PC-3 (cell line): ENCODE results near the gene TAP2. TPM values are rescaled to one million over a fixed set of nuclear protein-coding genes. Genes with fewer than 3 reads are reported as not detected.

ENCODE experiments used
- ATAC-seq: fragments of 200-7000 bp; cut with Tn5 transposase; 2 replicates; pipeline ENCODE4 v1.9.1; 2020; ENCODE audit warnings: mild to moderate bottlenecking, moderate library complexity
- BruUV-seq: library from RNA; stranded (reverse); fragments of 400-500 nt; replicated peaks from 2 replicates; lab custom pipeline; 2021; lab: Mats Ljungman, UMichigan
- CTCF ChIA-PET: fragments of 300-600 bp; sonication (Branson Sonifier 250); formaldehyde crosslinking; loops from one replicate; lab custom pipeline; 2022; ENCODE audit warnings: antibody characterized with exemption; lab: Charles Lee
- POLR2A ChIA-PET: fragments of 300-600 bp; sonication (Branson Sonifier 250); formaldehyde crosslinking; loops from one replicate; lab custom pipeline; 2022; ENCODE audit warnings: antibody characterized with exemption; ENCODE audit not compliant: unreplicated experiment; lab: Charles Lee
- DNase-seq: peaks from one replicate; pipeline ENCODE4 v3.0.0-alpha.2; 2015
- H2AFZ ChIP-seq: fragments of 300-600 bp; sonication (generic); 2 replicates; pipeline ENCODE4 v1.6.0; 2016; ENCODE audit warnings: antibody characterized with exemption, low read length
- H3F3A ChIP-seq: fragments of 300-600 bp; sonication (generic); one replicate; pipeline ENCODE4 v1.6.0; 2017; ENCODE audit warnings: antibody characterized with exemption, low read length, control low read depth, mild to moderate bottlenecking; ENCODE audit not compliant: unreplicated experiment
- H3K27ac ChIP-seq: fragments of 300-600 bp; sonication (generic); 2 replicates; pipeline ENCODE4 v1.5.1; 2016; ENCODE audit warnings: mild to moderate bottlenecking, low read length
- H3K27me3 ChIP-seq: fragments of 300-600 bp; sonication (generic); 2 replicates; pipeline ENCODE4 v1.6.1; 2016; ENCODE audit warnings: low read length, mixed read lengths
- H3K36me3 ChIP-seq: fragments of 300-600 bp; sonication (generic); 2 replicates; pipeline ENCODE4 v1.6.1; 2016; ENCODE audit warnings: low read depth, mixed run types, low read length, mixed read lengths
- H3K4me1 ChIP-seq: fragments of 300-600 bp; sonication (generic); 2 replicates; pipeline ENCODE4 v1.5.1; 2016; ENCODE audit warnings: low read length; ENCODE audit not compliant: insufficient read depth
- H3K4me2 ChIP-seq: fragments of 300-600 bp; sonication (generic); 2 replicates; pipeline ENCODE4 v1.6.0; 2016; ENCODE audit warnings: low read length
- H3K4me3 ChIP-seq: fragments of 300-600 bp; sonication (generic); 2 replicates; pipeline ENCODE4 v1.5.1; 2016; ENCODE audit warnings: mild to moderate bottlenecking, low read length, mixed read lengths
- H3K79me2 ChIP-seq: fragments of 300-600 bp; sonication (generic); 2 replicates; pipeline ENCODE4 v1.6.1; 2017; ENCODE audit warnings: low read length, mixed read lengths
- H3K9ac ChIP-seq: fragments of 300-600 bp; sonication (generic); 2 replicates; pipeline ENCODE4 v1.6.0; 2016; ENCODE audit warnings: mild to moderate bottlenecking, low read length
- H3K9me2 ChIP-seq: fragments of 300-600 bp; sonication (generic); replicated peaks from 2 replicates; pipeline ENCODE4 v1.6.1; 2016; ENCODE audit warnings: mixed run types, low read length, mixed read lengths
- H3K9me3 ChIP-seq: fragments of 300-600 bp; sonication (generic); 2 replicates; pipeline ENCODE4 v1.6.1; 2016; ENCODE audit warnings: low read length, mixed read lengths
- H4K20me1 ChIP-seq: fragments of 300-600 bp; sonication (generic); 2 replicates; pipeline ENCODE4 v1.6.1; 2016; ENCODE audit warnings: low read length, mixed read lengths
- CTCF ChIP-seq: fragments of 300-600 bp; sonication (generic); conservative IDR thresholded peaks from 2 replicates; pipeline ENCODE4 v1.5.1; 2017; ENCODE audit warnings: antibody characterized with exemption, low read depth, mild to moderate bottlenecking, low read length
- EZH2 ChIP-seq: fragments of 300-600 bp; sonication (generic); IDR thresholded peaks from one replicate; pipeline ENCODE4 v1.6.1; 2017; ENCODE audit warnings: antibody characterized with exemption, mild to moderate bottlenecking, low read length; ENCODE audit not compliant: unreplicated experiment
- EZH2phosphoT487 ChIP-seq: fragments of 300-600 bp; sonication (generic); IDR thresholded peaks from 2 replicates; pipeline ENCODE4 v1.6.1; 2018; ENCODE audit warnings: mild to moderate bottlenecking, antibody characterized with exemption, low read length, borderline replicate concordance
- intact Hi-C: fragments of 100-400 bp; cut with micrococcal nuclease; formaldehyde crosslinking; loops from 2 replicates; pipeline ENCODE4 v1.9.0; 2023
- total RNA-seq: library from RNA; depleted of rRNA; stranded (reverse); fragments of >200 nt; gene quantifications from 2 replicates; pipeline ENCODE4 v1.2.3, GENCODE V29; 2014

TAP2 gene
- total RNA-seq, 1 experiment from 2014 or later = 93.0 TPM

- DNase-seq = no peak
- Histone ChIP-seq H4K20me1 (no peaks in the 10 kb centered on the region), H3K9me3 (no peaks in the 10 kb centered on the region), H3F3A (no peaks in the 10 kb centered on the region), H3K79me2 (no peaks in the 10 kb centered on the region), H3K4me1 (peaks cover 14% of the 10 kb centered on the region), H3K4me3 (no peak overlapping the region), H3K36me3 (no peaks in the 10 kb centered on the region), H2AFZ (no peak overlapping the region), H3K27me3 (no peaks in the 10 kb centered on the region), H3K9me2 (no peaks in the 10 kb centered on the region), H3K9ac (no peak overlapping the region), H3K27ac (no peak overlapping the region), H3K4me2 (no peak overlapping the region)
- BruUV-seq = no TSS peak
- TF ChIP-seq CTCF (no peak), EZH2 (no peak), EZH2phosphoT487 (no peak)
- POLR2A ChIA-PET = no interaction called here
- no peak for ATAC-seq
- CTCF ChIA-PET = no interaction called here
- intact Hi-C loops = no loop called here
Measured at GRCh38 chr6:32847795-32848194, 9.3 kb upstream of the TAP2 start.

- intact Hi-C loops = no loop called here
- CTCF ChIA-PET = no interaction called here
Measured at GRCh38 chr6:32847004-32847403, 8.5 kb upstream of the TAP2 start.

More at GRCh38 chr6:32847004-32847403, 8.5 kb upstream of the TAP2 start:
- no peak for TF ChIP-seq EZH2
- TF ChIP-seq EZH2phosphoT487 = no peak
- TF ChIP-seq CTCF = no peak
- H3K4me3 ChIP-seq = no peak overlapping the region
- no peaks in the 10 kb centered on the region for H3K9me2 ChIP-seq
- H3K4me1 ChIP-seq = peaks cover 10% of the 10 kb centered on the region
- no peaks in the 10 kb centered on the region for H3K9me3 ChIP-seq
- no peak overlapping the region for H2AFZ ChIP-seq
- H3K27ac ChIP-seq = no peak overlapping the region
- H3K9ac ChIP-seq = no peak overlapping the region
- no TSS peak for BruUV-seq
- no peak overlapping the region for H3K4me2 ChIP-seq
- H3K79me2 ChIP-seq = no peaks in the 10 kb centered on the region
- no peaks in the 10 kb centered on the region for H3F3A ChIP-seq
- ATAC-seq = no peak
- H4K20me1 ChIP-seq = no peaks in the 10 kb centered on the region
- POLR2A ChIA-PET = no interaction called here
- H3K36me3 ChIP-seq = no peaks in the 10 kb centered on the region
- no peaks in the 10 kb centered on the region for H3K27me3 ChIP-seq
- DNase-seq = no peak
